HG03196 (cell line): ENCODE measurements around the gene LEPR.

Source experiments
- ATAC-seq: cut with Tn5 transposase; IDR thresholded peaks from one replicate; pipeline ENCODE4 v1.9.1; 2021; ENCODE audit not compliant: unreplicated experiment

The LEPR gene

GRCh38 chr1:65412256-65412983 is 8.0 kb upstream of the LEPR start:
- ATAC-seq = no peak

- ATAC-seq = no peak
Measured at GRCh38 chr1:65412984-65413375, 7.5 kb upstream of the LEPR start.

- ATAC-seq = no peak
Measured at GRCh38 chr1:65414538-65414937, 5.9 kb upstream of the LEPR start.

- no peak for ATAC-seq
Measured at GRCh38 chr1:65416767-65417166, 3.7 kb upstream of the LEPR start.

GRCh38 chr1:65417729-65418128 is 2.7 kb upstream of the LEPR start:
- ATAC-seq = no peak

- no peak for ATAC-seq
Measured at GRCh38 chr1:65418522-65419185, 1.8 kb upstream of the LEPR start.

GRCh38 chr1:65419681-65420589 is 533 bp upstream of the LEPR start:
- ATAC-seq = peak; percentile 94

GRCh38 chr1:65421351-65422025 is 1.0 kb downstream of the LEPR start:
- ATAC-seq = no peak

- no peak for ATAC-seq
Measured at GRCh38 chr1:65422241-65423203, 2.1 kb downstream of the LEPR start.

GRCh38 chr1:65423884-65424572 is 3.6 kb downstream of the LEPR start:
- no peak for ATAC-seq

- ATAC-seq = no peak
Measured at GRCh38 chr1:65424573-65424889, 4.1 kb downstream of the LEPR start.

GRCh38 chr1:65425006-65425405 is 4.5 kb downstream of the LEPR start:
- ATAC-seq = no peak

GRCh38 chr1:65425697-65426096 is 5.2 kb downstream of the LEPR start:
- no peak for ATAC-seq

GRCh38 chr1:65429078-65429477 is 8.6 kb downstream of the LEPR start:
- ATAC-seq = no peak

- ATAC-seq = no peak
Measured at GRCh38 chr1:65429806-65430205, 9.3 kb downstream of the LEPR start.

GRCh38 chr1:65431111-65431705 is 10.7 kb downstream of the LEPR start:
- ATAC-seq = no peak

- ATAC-seq = no peak
Measured at GRCh38 chr1:65432918-65433317, 12.4 kb downstream of the LEPR start.

- no peak for ATAC-seq
Measured at GRCh38 chr1:65434255-65434654, 13.8 kb downstream of the LEPR start.

- no peak for ATAC-seq
Measured at GRCh38 chr1:65434760-65435159, 14.3 kb downstream of the LEPR start.
